ENCODE measurements around the gene JAKMIP1.
"Not testable (repeated sequence)": the region's sequence is repeated elsewhere in the genome, so short reads cannot be mapped to it uniquely, and the experiment has no call there.

GRCh38 chr4:6141021-6141420, 59.3 kb downstream of the JAKMIP1 start:
- TF ChIP-seq CTCF (conservative IDR thresholded peaks at IDR 0.05; ENCODE audit: low read length); EZH2phosphoT487 (IDR thresholded peaks at IDR 0.05; ENCODE audit: borderline replicate concordance, low read depth, low read length): not testable (repeated sequence)

Data from OCI-LY7 (cell line).